Astrocyte of the cerebellum (primary cell): ENCODE measurements around the gene PLD3.

Experiments used
- DNase-seq: peaks from one replicate; pipeline ENCODE4 v3.0.0-alpha.2; 2011; ENCODE audit warnings: low read depth
- H3K4me3 ChIP-seq: 2 replicates; pipeline ENCODE4 v1.5.1; 2011; ENCODE audit warnings: mild to moderate bottlenecking, low read depth, low read length, moderate library complexity
- in situ Hi-C: cut with HindIII; loops from 2 replicates; pipeline ENCODE4 v1.10.0; 2017; ENCODE audit warnings: low sequenced_read_pairs
- TF ChIP-seq, protein P1 (sequence below): IDR thresholded peaks from 2 replicates; pipeline ENCODE4 v1.5.1; 2012; ENCODE audit warnings: low read length, low read depth, moderate library complexity, mild to moderate bottlenecking; ENCODE audit errors: missing control alignments

The PLD3 gene

GRCh38 chr19:40337107-40337506 is 11.4 kb upstream of the PLD3 start:
- no peak for DNase-seq
- no peak overlapping the region for H3K4me3 ChIP-seq
- in situ Hi-C loops = no loop called here
- TF ChIP-seq, protein P1, sequence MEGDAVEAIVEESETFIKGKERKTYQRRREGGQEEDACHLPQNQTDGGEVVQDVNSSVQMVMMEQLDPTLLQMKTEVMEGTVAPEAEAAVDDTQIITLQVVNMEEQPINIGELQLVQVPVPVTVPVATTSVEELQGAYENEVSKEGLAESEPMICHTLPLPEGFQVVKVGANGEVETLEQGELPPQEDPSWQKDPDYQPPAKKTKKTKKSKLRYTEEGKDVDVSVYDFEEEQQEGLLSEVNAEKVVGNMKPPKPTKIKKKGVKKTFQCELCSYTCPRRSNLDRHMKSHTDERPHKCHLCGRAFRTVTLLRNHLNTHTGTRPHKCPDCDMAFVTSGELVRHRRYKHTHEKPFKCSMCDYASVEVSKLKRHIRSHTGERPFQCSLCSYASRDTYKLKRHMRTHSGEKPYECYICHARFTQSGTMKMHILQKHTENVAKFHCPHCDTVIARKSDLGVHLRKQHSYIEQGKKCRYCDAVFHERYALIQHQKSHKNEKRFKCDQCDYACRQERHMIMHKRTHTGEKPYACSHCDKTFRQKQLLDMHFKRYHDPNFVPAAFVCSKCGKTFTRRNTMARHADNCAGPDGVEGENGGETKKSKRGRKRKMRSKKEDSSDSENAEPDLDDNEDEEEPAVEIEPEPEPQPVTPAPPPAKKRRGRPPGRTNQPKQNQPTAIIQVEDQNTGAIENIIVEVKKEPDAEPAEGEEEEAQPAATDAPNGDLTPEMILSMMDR = no peak

DNA sequence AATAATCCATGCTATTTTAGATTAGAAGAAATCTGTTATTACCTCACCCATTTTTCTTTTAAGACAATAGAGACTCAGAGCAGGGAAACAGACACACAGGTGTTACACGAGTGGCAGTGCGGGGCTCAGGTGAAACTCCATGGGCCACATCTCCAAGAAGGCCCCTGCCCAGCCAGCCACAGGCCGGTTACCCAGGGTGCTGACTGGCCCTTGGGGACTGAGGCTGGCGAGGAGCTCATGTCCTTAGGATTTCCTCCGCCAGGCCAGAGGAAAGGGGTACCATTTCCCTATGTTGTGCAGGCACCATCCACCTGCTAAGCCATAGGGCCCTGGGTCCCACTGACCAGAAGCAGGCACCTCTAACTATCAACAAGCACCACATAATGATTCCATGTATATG is 10.9 kb upstream of the PLD3 start:
- no peak overlapping the region for H3K4me3 ChIP-seq
- TF ChIP-seq, protein P1 = no peak
- in situ Hi-C loops = no loop called here
- DNase-seq = no peak

GRCh38 chr19:40339018-40339728 is 9.3 kb upstream of the PLD3 start:
- no peak overlapping the region for H3K4me3 ChIP-seq
- in situ Hi-C loops = no loop called here
- DNase-seq = no peak
- TF ChIP-seq, protein P1 = no peak

GRCh38 chr19:40341601-40342482 is 6.7 kb upstream of the PLD3 start:
- H3K4me3 ChIP-seq = no peak overlapping the region
- in situ Hi-C loops = no loop called here
- TF ChIP-seq, protein P1 = no peak
- no peak for DNase-seq

GRCh38 chr19:40342644-40343311 is 5.7 kb upstream of the PLD3 start:
- in situ Hi-C loops = no loop called here
- H3K4me3 ChIP-seq = no peak overlapping the region
- TF ChIP-seq, protein P1 = no peak
- DNase-seq = no peak

GRCh38 chr19:40344422-40344821 is 4.1 kb upstream of the PLD3 start:
- DNase-seq = no peak
- TF ChIP-seq, protein P1 = no peak
- no peak overlapping the region for H3K4me3 ChIP-seq
- in situ Hi-C loops = no loop called here
